ENCODE data around the gene DHRS7C.

The DHRS7C gene

GRCh38 chr17:9824797-9825338, 33.5 kb upstream of the DHRS7C start:
- TF ChIP-seq, protein P1, sequence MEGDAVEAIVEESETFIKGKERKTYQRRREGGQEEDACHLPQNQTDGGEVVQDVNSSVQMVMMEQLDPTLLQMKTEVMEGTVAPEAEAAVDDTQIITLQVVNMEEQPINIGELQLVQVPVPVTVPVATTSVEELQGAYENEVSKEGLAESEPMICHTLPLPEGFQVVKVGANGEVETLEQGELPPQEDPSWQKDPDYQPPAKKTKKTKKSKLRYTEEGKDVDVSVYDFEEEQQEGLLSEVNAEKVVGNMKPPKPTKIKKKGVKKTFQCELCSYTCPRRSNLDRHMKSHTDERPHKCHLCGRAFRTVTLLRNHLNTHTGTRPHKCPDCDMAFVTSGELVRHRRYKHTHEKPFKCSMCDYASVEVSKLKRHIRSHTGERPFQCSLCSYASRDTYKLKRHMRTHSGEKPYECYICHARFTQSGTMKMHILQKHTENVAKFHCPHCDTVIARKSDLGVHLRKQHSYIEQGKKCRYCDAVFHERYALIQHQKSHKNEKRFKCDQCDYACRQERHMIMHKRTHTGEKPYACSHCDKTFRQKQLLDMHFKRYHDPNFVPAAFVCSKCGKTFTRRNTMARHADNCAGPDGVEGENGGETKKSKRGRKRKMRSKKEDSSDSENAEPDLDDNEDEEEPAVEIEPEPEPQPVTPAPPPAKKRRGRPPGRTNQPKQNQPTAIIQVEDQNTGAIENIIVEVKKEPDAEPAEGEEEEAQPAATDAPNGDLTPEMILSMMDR (conservative IDR thresholded peaks at IDR 0.05; ENCODE audit: low read depth, low read length) = no peak
- H3K4me1 ChIP-seq (ENCODE audit: low read depth, poor library complexity, severe bottlenecking) = no peaks in the 10 kb centered on the region
- no peak overlapping the region for H3K4me3 ChIP-seq (IDR thresholded peaks at IDR 0.05; ENCODE audit: insufficient read depth, low read depth, low read length)
- no peaks in the 10 kb centered on the region for H3K27me3 ChIP-seq (ENCODE audit: insufficient read depth, low read depth)
- no peak overlapping the region for H3K27ac ChIP-seq
- H2AFZ ChIP-seq (ENCODE audit: low read depth) = no peak overlapping the region
- no peak overlapping the region for H3K9ac ChIP-seq
- H3K4me2 ChIP-seq = no peak overlapping the region
- no peaks in the 10 kb centered on the region for H4K20me1 ChIP-seq (ENCODE audit: insufficient read depth)
- H3K79me2 ChIP-seq (ENCODE audit: insufficient read depth, low read depth) = no peaks in the 10 kb centered on the region
- H3K36me3 ChIP-seq (ENCODE audit: insufficient read depth) = no peaks in the 10 kb centered on the region

DNA sequence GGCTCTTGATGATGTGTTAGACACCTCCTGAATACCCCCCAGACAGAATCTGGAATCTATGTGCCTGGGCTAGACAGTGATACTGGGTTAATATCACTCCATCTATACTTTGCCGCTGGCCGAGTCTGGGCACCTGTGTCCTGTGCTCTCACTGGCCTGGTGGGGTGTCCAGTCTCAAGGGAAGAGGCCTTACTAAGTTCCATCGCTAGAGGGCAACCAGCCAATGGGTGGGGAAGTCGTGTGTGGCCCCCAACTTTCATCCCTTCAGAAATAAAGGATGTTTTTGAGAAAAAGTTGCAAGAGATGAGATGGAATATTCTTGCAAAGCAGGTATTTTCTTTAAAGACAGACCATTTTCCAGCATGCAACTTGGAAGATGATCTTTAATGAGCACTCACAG, 32.7 kb upstream of the DHRS7C start:
- H2AFZ ChIP-seq (ENCODE audit: low read depth) = no peak overlapping the region
- H3K4me2 ChIP-seq = no peak overlapping the region
- H3K27me3 ChIP-seq (ENCODE audit: insufficient read depth, low read depth) = no peaks in the 10 kb centered on the region
- H3K9ac ChIP-seq = no peak overlapping the region
- H3K27ac ChIP-seq = no peak overlapping the region
- H3K79me2 ChIP-seq (ENCODE audit: insufficient read depth, low read depth) = no peaks in the 10 kb centered on the region
- no peaks in the 10 kb centered on the region for H4K20me1 ChIP-seq (ENCODE audit: insufficient read depth)
- TF ChIP-seq, protein P1 (conservative IDR thresholded peaks at IDR 0.05; ENCODE audit: low read depth, low read length) = no peak
- no peaks in the 10 kb centered on the region for H3K4me1 ChIP-seq (ENCODE audit: low read depth, poor library complexity, severe bottlenecking)
- no peak overlapping the region for H3K4me3 ChIP-seq (IDR thresholded peaks at IDR 0.05; ENCODE audit: insufficient read depth, low read depth, low read length)
- no peaks in the 10 kb centered on the region for H3K36me3 ChIP-seq (ENCODE audit: insufficient read depth)

DNA sequence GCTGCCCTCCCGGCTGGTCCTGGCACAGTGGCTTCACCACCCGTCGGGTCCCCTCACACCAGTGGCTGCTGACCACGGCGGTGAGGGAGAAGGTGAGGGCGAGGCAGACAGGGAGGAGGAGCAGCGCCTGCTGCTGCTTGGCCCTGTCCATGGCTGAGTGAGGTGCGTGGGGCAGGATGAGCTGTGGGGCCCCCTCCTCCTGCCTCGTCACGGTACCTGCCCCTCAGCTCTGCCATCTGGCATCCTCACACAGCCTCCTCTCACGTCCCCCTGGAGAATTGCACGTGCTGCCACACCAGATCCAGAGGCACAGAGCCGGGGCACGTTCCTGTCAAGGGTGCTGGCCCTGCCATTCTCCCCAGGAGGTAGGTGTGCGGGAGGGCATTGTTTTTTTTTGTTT, 30.5 kb upstream of the DHRS7C start, which contains the start of gene GSG1L2:
Gene GSG1L2, minus strand, starts transcription at position 159 of the 400 bp plus-strand sequence. Its CDS starts 8 bp downstream, at position 151.
- Histone ChIP-seq H4K20me1 (ENCODE audit: insufficient read depth) (no peaks in the 10 kb centered on the region), H3K4me2 (no peak within 1 kb of the TSS), H3K9ac (no peak within 1 kb of the TSS), H3K4me3 (IDR thresholded peaks at IDR 0.05; ENCODE audit: insufficient read depth, low read depth, low read length) (no peak within 1 kb of the TSS), H3K36me3 (ENCODE audit: insufficient read depth) (no peaks in the 10 kb centered on the region), H2AFZ (ENCODE audit: low read depth) (no peak within 1 kb of the TSS), H3K79me2 (ENCODE audit: insufficient read depth, low read depth) (no peaks in the 10 kb centered on the region), H3K27me3 (ENCODE audit: insufficient read depth, low read depth) (no peaks in the 10 kb centered on the region), H3K4me1 (ENCODE audit: low read depth, poor library complexity, severe bottlenecking) (no peaks in the 10 kb centered on the region), H3K27ac (no peak within 1 kb of the TSS)
- TF ChIP-seq, protein P1 (conservative IDR thresholded peaks at IDR 0.05; ENCODE audit: low read depth, low read length) = no peak

GRCh38 chr17:9820448-9820847, 29.1 kb upstream of the DHRS7C start:
- Histone ChIP-seq H3K4me2 (no peak overlapping the region), H3K27ac (no peak overlapping the region), H3K4me3 (IDR thresholded peaks at IDR 0.05; ENCODE audit: insufficient read depth, low read depth, low read length) (no peak overlapping the region), H3K36me3 (ENCODE audit: insufficient read depth) (no peaks in the 10 kb centered on the region), H3K79me2 (ENCODE audit: insufficient read depth, low read depth) (no peaks in the 10 kb centered on the region), H2AFZ (ENCODE audit: low read depth) (no peak overlapping the region), H4K20me1 (ENCODE audit: insufficient read depth) (no peaks in the 10 kb centered on the region), H3K27me3 (ENCODE audit: insufficient read depth, low read depth) (no peaks in the 10 kb centered on the region), H3K4me1 (ENCODE audit: low read depth, poor library complexity, severe bottlenecking) (no peaks in the 10 kb centered on the region), H3K9ac (no peak overlapping the region)
- TF ChIP-seq, protein P1 (conservative IDR thresholded peaks at IDR 0.05; ENCODE audit: low read depth, low read length) = no peak

All from KMS-11 (cell line).